NCI-H2107 treated with DMSO at 0.1 percent for 48 hours (cell line): ENCODE measurements around the gene LRIF1.
"Not testable (repeated sequence)": the region's sequence is repeated elsewhere in the genome, so short reads cannot be mapped to it uniquely, and the experiment has no call there.

ENCODE experiments used
- DNase-seq: peaks from one replicate; lab custom pipeline; 2025; ENCODE audit not compliant: unreplicated experiment; lab: John Stamatoyannopoulos, UW

The LRIF1 gene, protein sequence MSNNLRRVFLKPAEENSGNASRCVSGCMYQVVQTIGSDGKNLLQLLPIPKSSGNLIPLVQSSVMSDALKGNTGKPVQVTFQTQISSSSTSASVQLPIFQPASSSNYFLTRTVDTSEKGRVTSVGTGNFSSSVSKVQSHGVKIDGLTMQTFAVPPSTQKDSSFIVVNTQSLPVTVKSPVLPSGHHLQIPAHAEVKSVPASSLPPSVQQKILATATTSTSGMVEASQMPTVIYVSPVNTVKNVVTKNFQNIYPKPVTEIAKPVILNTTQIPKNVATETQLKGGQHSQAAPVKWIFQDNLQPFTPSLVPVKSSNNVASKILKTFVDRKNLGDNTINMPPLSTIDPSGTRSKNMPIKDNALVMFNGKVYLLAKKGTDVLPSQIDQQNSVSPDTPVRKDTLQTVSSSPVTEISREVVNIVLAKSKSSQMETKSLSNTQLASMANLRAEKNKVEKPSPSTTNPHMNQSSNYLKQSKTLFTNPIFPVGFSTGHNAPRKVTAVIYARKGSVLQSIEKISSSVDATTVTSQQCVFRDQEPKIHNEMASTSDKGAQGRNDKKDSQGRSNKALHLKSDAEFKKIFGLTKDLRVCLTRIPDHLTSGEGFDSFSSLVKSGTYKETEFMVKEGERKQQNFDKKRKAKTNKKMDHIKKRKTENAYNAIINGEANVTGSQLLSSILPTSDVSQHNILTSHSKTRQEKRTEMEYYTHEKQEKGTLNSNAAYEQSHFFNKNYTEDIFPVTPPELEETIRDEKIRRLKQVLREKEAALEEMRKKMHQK

DNA sequence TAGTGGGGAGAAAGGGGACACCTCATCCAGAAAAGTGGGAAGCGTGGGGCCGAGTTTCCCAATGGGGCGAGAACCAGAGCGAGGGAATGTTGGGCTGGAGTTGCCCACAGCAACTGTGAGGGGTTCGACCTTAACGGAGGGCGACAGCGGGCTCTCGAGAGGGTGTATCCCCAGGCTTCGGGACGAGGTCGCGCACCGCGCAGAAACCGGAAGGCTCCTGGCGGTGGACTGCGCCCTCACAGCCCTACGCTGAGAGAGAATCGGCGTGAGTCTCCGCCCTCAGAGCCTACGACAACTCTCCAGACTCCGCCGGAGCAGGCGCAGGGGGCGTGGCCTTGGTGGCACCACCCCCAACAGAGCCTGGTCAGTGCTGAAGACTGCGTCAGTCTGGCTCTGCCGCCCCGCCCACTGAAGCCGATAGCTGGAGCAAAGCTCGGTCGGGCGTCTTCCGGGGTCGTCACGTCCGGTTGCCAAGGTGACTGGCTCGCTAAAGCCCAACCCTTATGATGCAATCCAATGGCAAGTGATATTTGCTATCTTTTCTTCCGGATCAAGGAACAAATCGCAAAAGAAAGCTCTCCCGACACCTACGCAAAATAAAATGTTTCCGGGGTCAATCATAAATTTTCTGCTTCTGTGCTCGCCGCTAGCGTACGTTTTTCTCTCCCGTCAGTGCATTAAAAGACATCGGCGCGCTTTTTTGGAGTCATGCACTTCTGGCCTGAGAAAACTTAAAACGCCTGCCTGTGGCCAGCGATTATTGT is at the start of gene LRIF1:
TSS of gene LRIF1 (minus strand) at position 232 of the 764 bp plus-strand sequence. CDS start 234 bp downstream, outside the sequence.
- peak; percentile 98 for DNase-seq

DNA sequence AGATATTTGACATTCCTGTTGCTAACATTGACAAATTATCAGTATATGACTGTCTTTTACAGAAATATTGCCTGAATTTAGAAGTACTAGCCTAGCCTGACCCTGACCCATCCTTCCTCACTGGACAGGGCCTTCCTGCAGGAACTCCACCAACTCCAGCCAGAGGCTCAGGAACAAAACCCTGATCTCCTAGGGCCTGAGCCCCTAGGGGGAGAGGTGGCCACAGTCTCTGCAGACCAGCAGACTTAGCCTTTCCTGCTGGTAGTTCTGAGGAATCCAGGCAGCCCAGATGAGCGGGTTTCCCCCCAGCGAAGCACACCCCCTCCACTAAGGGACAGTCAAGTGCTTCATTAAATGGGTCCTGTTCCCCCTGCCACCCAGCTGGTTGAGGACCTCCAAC is 44.3 kb upstream of the LRIF1 start:
- DNase-seq: no peak

DNA sequence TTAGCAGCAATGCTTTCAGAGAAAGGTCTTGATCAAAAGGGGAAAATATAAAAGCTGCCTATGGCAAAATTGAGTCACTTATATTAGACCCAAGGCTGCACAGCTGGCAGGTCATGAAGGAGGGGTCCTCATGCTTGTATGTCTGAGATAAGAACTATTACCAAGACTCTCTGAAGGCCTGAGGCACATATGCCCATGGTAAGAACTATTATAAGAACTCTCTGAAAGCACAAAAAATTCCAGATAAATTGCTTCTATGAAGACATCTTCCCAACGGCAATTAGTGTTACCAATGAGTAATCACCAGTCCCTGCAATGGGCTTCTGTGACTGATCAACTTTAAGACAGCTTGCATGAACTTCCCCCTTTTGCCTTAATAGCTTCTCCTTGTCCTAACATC is 42.8 kb upstream of the LRIF1 start:
- DNase-seq: no peak

GRCh38 chr1:110999607-111000006 is 35.9 kb upstream of the LRIF1 start:
- not testable (repeated sequence) for DNase-seq

DNA sequence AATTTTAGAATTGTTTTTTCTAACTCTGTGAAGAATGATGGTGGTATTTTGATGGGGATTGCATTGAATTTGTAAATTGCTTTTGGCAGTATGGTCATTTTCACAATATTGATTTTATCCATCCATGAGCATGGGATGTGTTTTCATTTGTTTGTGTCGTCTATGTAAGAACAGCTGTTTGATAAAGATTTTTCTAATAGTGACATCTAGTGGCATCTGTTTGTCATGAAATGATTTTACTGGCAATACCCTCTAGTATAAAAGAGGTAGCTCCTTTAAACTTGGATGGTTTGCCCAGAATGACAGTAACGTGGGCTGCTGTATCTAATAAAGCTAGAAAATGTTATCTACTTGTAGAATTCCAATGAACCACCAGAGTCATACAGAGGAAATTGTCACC is 28.6 kb upstream of the LRIF1 start:
- peak; percentile 16 for DNase-seq

GRCh38 chr1:110991295-110991694 is 27.6 kb upstream of the LRIF1 start:
- not testable (repeated sequence) for DNase-seq

- no peak for DNase-seq
Measured at GRCh38 chr1:110990541-110990940, 26.8 kb upstream of the LRIF1 start.

DNA sequence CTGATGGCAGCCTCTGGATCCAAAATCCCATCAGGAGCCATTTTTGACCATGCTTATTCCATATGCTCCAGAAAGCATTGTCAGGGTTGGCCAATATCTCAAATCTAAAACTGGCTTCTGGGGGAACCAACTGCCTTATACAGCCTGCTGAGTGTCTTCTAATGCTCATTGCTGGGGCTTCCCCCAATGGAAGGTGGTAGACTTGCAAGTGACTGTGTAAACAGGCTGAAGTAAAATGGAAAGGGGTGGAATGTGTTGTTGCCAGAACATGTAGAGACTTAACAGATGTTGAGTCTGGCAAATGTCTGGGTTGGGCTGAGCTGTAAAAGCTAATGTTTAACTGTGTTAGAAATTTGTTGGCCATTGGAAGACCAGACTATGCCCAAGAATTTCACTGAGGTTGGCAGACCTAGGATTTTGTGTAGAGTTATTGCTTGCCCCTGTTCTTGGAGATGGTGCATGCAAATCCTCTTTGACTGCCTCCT is 22.7 kb upstream of the LRIF1 start:
- no peak for DNase-seq

DNA sequence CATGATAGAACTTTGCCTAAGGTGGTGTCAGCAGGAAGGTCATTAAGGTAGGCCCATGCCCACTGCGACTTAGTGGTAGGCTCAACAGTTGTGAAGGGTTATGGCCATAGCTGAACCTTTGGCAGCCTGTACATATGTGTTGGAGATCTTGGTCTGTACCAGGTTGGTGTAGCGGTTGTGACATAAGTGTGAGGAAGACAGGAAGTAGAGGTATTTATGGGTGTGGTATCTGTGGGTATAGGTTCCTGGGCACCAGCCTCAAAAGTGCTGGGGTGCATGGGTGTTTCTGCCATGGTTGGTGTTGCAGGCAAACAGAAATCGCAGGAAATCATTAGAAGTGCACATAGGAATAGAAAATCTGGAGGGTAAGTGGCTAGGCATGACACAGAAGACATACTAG is 18.6 kb upstream of the LRIF1 start:
- DNase-seq: no peak

DNA sequence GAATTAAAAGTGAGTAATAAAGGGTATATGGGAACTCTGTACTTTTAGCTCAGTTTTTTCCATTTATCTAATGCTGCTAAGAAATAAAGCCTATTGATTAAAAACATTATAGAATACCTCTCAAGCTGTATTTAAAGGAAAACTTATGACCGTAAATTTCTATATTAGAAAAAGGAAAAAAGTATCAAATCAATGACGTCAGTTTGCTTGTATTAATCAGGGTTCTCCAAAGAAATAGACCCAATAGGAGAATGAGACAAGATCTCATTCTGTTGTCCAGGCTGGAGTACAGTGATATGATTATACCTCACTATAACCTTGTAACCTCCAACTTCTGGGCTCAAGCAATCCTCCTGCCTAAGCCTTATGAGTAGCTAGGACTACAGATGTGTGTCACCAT is 15.4 kb upstream of the LRIF1 start:
- DNase-seq: no peak

DNA sequence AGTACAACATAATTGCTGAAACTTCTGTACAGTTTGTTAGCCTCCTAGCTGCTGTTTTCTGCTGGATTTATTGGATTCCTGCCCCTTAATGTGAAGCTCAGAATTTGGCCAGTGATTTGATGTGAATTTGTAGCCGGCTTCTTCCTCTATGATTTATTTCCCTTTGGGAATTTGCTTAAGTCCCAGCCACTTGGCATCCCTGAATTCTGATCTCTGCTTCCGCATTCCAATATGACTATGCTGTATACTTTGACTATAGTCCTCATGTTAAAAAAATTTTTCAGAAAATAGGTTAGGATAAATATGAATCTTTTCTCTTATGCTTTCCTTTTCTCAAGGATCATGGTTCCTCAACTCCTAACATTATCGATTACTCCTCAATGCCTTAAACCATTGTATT is 12.4 kb upstream of the LRIF1 start:
- DNase-seq: no peak

DNA sequence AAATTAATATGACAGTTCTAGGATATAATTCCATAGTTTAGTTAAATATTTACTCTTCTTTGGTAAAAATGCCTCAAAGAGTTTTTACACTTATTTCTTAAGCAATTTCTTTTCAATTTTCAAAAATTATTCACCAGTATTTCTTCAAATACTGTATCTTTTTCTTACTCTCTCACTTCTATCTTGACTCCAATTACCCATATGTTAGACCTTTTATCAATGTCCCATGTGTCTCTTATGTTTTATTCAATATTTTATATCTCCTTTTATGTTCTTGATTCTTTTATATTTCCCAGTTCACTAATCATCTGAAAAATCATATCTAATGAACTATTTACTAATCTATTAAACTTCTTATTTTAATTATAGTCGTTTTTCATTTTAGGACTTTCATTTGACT is 11.5 kb upstream of the LRIF1 start:
- DNase-seq: no peak

GRCh38 chr1:110967256-110967655 is 3.5 kb upstream of the LRIF1 start:
- no peak for DNase-seq

DNA sequence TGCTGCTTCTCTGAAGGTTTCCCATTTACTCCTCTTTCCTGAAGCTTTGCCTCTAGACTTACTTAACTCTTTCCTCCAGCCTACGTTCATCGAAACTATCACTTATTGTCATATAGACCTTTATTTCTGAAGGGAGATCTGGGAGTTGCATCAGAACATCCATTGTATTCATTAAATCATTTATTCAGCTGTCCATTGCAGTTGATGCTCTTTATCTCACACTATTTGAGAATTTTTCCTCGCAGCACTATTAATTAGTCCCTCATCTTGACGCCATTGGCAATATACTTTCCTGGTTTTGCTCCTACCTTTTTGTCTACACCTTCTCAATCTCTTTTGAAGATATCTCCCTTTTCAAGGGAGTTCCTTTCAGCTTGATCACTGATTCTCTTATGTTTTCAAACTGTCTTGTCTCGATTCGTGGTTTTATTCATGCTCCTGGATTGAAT is 757 bp upstream of the LRIF1 start:
- no peak for DNase-seq

DNA sequence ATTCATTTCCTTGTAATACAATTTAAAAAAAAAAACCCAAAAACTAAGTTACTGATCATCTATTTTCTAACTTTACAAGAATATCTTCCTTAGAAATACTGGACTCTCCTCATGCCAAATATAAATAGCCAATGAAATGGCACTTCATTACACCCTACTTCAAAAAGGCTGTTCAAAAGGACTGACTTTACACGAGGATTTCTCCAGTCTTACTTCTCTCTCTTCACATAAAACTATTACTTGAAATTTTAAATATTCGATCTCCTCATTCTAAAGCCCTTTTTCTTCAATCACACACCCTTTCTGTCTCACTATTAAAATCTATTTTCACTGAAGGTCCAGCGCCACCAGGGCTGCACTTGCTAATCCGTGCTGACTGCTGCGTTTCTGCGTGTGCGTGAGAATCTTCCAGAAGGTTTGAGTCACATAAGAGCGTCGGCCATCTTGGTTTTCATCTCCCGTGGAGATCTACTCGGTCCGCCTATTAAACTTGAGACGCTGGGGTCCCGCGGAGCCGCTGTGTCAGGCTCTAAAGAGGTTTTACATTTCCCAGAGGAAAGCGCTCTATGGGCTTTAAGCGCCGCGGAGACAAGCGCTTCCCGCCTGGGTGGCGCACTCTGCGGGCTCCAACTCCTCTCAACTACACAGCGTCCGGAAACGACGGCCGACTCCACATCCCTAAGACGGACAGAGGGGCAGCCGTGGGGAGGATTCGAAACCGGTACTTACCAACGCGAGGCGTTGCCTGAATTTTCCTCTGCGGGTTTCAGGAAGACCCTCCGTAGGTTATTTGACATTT is 631 bp downstream of the LRIF1 start:
- DNase-seq: peak; percentile 78

DNA sequence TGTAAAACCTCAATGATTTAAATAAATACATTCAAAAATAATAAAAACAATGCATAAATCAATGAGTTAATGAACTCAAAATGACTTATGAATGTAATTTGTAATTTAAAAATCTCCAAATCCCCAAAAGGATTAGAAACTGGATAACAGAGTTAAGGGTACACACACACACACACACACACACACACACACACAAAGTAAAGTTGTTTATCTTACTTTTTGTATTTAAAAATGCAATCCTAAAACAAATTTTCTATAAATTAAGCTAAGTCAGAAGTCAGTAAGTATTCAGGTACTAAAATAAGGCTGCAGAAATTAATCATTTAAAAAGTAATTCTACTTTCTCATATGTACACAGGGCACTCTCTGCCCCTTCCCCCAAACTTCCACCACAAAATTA is 1.8 kb downstream of the LRIF1 start:
- no peak for DNase-seq

DNA sequence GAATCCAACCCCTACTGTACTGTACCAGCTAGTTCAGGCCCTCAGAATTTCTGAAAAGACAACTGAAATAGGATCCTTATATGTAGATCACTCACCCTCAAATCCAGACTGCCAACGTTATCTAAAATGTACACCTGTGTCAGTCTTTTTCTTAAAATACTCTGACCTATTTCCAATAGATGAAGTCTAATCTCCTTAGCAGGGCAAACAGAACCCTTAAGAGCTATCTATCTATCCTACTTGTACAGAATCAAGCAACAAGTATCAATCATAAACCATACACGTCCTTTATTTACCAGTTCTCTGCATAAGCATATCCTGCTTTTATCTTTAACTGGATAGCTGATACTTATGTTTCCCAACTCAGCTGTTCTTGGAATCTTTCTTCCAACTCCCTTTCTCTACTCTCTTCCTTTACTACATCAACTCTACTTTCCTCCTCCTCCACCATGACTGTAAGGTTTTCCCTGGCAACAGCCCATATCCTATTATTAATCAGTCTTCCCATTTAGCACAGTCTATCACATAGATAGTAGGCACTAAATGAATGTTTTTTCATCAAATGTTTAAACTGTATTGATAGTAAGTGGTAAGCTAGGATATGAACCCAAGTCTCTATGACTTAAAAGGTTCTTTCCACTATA is 2.8 kb downstream of the LRIF1 start:
- DNase-seq: no peak

- DNase-seq: no peak
Measured at GRCh38 chr1:110957798-110958197, 5.9 kb downstream of the LRIF1 start.

GRCh38 chr1:110956586-110956985 is 7.1 kb downstream of the LRIF1 start:
- DNase-seq: no peak

DNA sequence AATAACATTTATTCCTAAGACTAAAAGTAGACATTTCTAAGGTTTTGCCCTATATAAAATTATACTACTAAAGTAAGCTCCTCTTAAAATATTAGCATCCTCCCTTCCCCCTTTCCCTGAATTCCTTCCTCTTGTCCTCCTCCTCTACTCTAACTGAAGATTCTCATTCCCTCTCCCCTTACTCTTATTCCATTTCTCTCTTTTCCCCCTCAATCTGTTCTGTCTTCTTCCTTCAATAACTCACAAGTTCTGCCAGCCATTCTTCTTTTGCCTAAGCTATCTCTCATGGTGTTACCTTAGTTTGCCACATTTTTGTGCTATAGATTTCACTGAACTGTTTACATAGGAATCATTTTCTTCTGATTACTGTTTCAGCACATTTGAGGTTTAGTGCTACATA is 10.7 kb downstream of the LRIF1 start:
- no peak for DNase-seq
